Progenitor cell of endocrine pancreas (in vitro differentiated cells): ENCODE measurements around the gene CTTNBP2NL. TPM values are rescaled to one million over a fixed set of nuclear protein-coding genes. Genes with fewer than 3 reads are reported as not detected.

Source experiments
- DNase-seq: peaks from one replicate; pipeline ENCODE4 v3.0.0; 2021; ENCODE audit warnings: low spot score; ENCODE audit not compliant: unreplicated experiment
- H3K27ac Mint-ChIP-seq: 2 replicates; pipeline ENCODE4 v1.8.0; 2021; ENCODE audit warnings: mild to moderate bottlenecking, moderate library complexity, mixed read lengths
- H3K27me3 Mint-ChIP-seq: 2 replicates; pipeline ENCODE4 v1.8.0; 2021; ENCODE audit warnings: mixed read lengths
- H3K36me3 Mint-ChIP-seq: 2 replicates; pipeline ENCODE4 v1.8.0; 2022; ENCODE audit warnings: mixed read lengths; ENCODE audit not compliant: insufficient read depth
- H3K4me1 Mint-ChIP-seq: 2 replicates; pipeline ENCODE4 v1.8.0; 2021; ENCODE audit warnings: low read depth, mixed read lengths
- H3K4me3 Mint-ChIP-seq: 2 replicates; pipeline ENCODE4 v1.8.0; 2021; ENCODE audit warnings: low read depth, mild to moderate bottlenecking, moderate library complexity, mixed read lengths
- H3K9me3 Mint-ChIP-seq: 2 replicates; pipeline ENCODE4 v1.8.0; 2021; ENCODE audit warnings: low read depth, mixed read lengths
- CTCF ChIP-seq: fragments of 200-600 bp; sonication (generic); IDR thresholded peaks from one replicate; pipeline ENCODE4 v1.5.0; 2021; ENCODE audit warnings: antibody characterized with exemption, mild to moderate bottlenecking; ENCODE audit not compliant: unreplicated experiment
- total RNA-seq: library from RNA; stranded (reverse); gene quantifications from 2 replicates; pipeline ENCODE4 v1.2.1, GENCODE V29; 2021

The CTTNBP2NL gene
- total RNA-seq, 1 donor from 2014 or later, result 46.0 TPM

GRCh38 chr1:112402682-112403643 lies 6.9 kb downstream of the CTTNBP2NL start:
- peaks cover 22% of the 10 kb centered on the region for H3K4me1 Mint-ChIP-seq
- peaks cover 8% of the 10 kb centered on the region for H3K36me3 Mint-ChIP-seq
- H3K9me3 Mint-ChIP-seq, result no peaks in the 10 kb centered on the region
- H3K27me3 Mint-ChIP-seq, result no peaks in the 10 kb centered on the region
- H3K27ac Mint-ChIP-seq, result peak overlapping the region; percentile 1
- TF ChIP-seq CTCF, result no peak
- DNase-seq, result no peak
- H3K4me3 Mint-ChIP-seq, result no peak overlapping the region

- peaks cover 9% of the 10 kb centered on the region for H3K36me3 Mint-ChIP-seq
- no peak overlapping the region for H3K4me3 Mint-ChIP-seq
- H3K27me3 Mint-ChIP-seq, result no peaks in the 10 kb centered on the region
- DNase-seq, result no peak
- peaks cover 9% of the 10 kb centered on the region for H3K4me1 Mint-ChIP-seq
- H3K9me3 Mint-ChIP-seq, result no peaks in the 10 kb centered on the region
- H3K27ac Mint-ChIP-seq, result no peak overlapping the region
- TF ChIP-seq CTCF, result no peak
These were observed 10.8 kb downstream of the CTTNBP2NL start for GRCh38 chr1:112406771-112407170.

GRCh38 chr1:112409414-112409813 lies 13.4 kb downstream of the CTTNBP2NL start:
- DNase-seq, result no peak
- Mint-ChIP-seq H3K4me3 (no peak overlapping the region), H3K4me1 (peaks cover 4% of the 10 kb centered on the region), H3K27me3 (no peaks in the 10 kb centered on the region), H3K9me3 (no peaks in the 10 kb centered on the region), H3K36me3 (peaks cover 13% of the 10 kb centered on the region), H3K27ac (peak overlapping the region; percentile 25)
- no peak for TF ChIP-seq CTCF

- Mint-ChIP-seq H3K4me3 (no peak overlapping the region), H3K4me1 (no peaks in the 10 kb centered on the region), H3K36me3 (peaks cover 14% of the 10 kb centered on the region), H3K9me3 (no peaks in the 10 kb centered on the region), H3K27ac (no peak overlapping the region), H3K27me3 (no peaks in the 10 kb centered on the region)
- DNase-seq, result no peak
- no peak for TF ChIP-seq CTCF
These were observed 14.7 kb downstream of the CTTNBP2NL start for GRCh38 chr1:112410673-112411072.

- DNase-seq, result no peak
- Mint-ChIP-seq H3K36me3 (peaks cover 21% of the 10 kb centered on the region), H3K27ac (no peak overlapping the region), H3K9me3 (no peaks in the 10 kb centered on the region), H3K27me3 (no peaks in the 10 kb centered on the region), H3K4me1 (no peaks in the 10 kb centered on the region), H3K4me3 (no peak overlapping the region)
- TF ChIP-seq CTCF, result no peak
These were observed 21.3 kb downstream of the CTTNBP2NL start for GRCh38 chr1:112417271-112417670.
